Heart right ventricle (tissue), 16 donors: ENCODE data around the gene CD48. TPM values are rescaled to one million over a fixed set of nuclear protein-coding genes. Genes with fewer than 3 reads are reported as not detected.

Experiments used
- ATAC-seq, 8 donors: fragments of 200-7000 bp; cut with Tn5 transposase; one replicate each; pipeline ENCODE4 v1.9.1; 2020; ENCODE audit warnings: mild to moderate bottlenecking in 8 of 8, moderate library complexity in 8 of 8, moderate number of reproducible peaks in 1 of 8
- DNase-seq, 2 donors: peaks; one replicate each; pipeline ENCODE4 v3.0.0-alpha.2; 2020
- H3K27ac ChIP-seq, 10 donors: fragments of 200-600 bp; sonication (generic) in 2 of 10; one replicate each; pipeline versions ENCODE4 v1.5.0 to v1.8.0; 2020 to 2022; ENCODE audit warnings: mild to moderate bottlenecking in 3 of 10
- H3K27me3 ChIP-seq, 7 donors: fragments of 200-600 bp; one replicate each; pipeline ENCODE4 v1.8.0; 2021 to 2022; ENCODE audit warnings: mild to moderate bottlenecking in 2 of 7
- H3K36me3 ChIP-seq, 9 donors: fragments of 200-600 bp; sonication (generic) in 1 of 9; one replicate each; pipeline versions ENCODE4 v1.5.0 to v1.8.0; 2020 to 2022; ENCODE audit warnings: mild to moderate bottlenecking in 2 of 9
- H3K4me1 ChIP-seq, 9 donors: fragments of 200-600 bp; sonication (generic) in 1 of 9; one replicate each; pipeline versions ENCODE4 v1.5.0 to v1.8.0; 2020 to 2022; ENCODE audit warnings: mild to moderate bottlenecking in 4 of 9
- H3K4me3 ChIP-seq, 10 donors: fragments of 200-600 bp; sonication (generic) in 2 of 10; one replicate each; pipeline versions ENCODE4 v1.5.0 to v1.8.0; 2020 to 2022; ENCODE audit warnings: mild to moderate bottlenecking in 7 of 10, moderate library complexity in 2 of 10
- H3K9me3 ChIP-seq, 11 donors: fragments of 200-600 bp in 10 of 11; sonication (generic) in 2 of 11; one replicate each; pipeline versions ENCODE4 v1.5.0 to v1.8.0; 2013 to 2022; ENCODE audit warnings: mild to moderate bottlenecking in 2 of 11, control low read depth in 1 of 11, moderate library complexity in 1 of 11
- CTCF ChIP-seq, 9 donors: fragments of 200-600 bp; sonication (generic) in 2 of 9; IDR thresholded peaks; one replicate each; pipeline versions ENCODE4 v1.5.0 to v1.8.0; 2021 to 2022; ENCODE audit warnings: antibody characterized with exemption in 9 of 9, mild to moderate bottlenecking in 5 of 9, moderate library complexity in 1 of 9
- WGBS, 2 donors: extraction: QIAGEN DNeasy Blood & Tissue Kit; methylation state at CpG; one replicate each; pipeline ENCODE4 v1.1.7; 2013; ENCODE audit warnings: inconsistent platforms in 1 of 2; 5-methylcytosine and 5-hydroxymethylcytosine counted together
- intact Hi-C, 10 donors: fragments of 100-400 bp; cut with DNase I; formaldehyde crosslinking; loops; one replicate each; pipeline versions ENCODE4 v1.11.1 to v1.14.2; 2022
- polyA plus RNA-seq, 2 donors: library from polyadenylated mRNA; stranded (reverse); fragments of 200-250 nt; gene quantifications; one replicate each; pipeline ENCODE4 v1.2.3, GENCODE V29; 2013
- total RNA-seq, 10 donors: library from RNA; stranded (reverse); fragmentation: NEBNext Ultra II Directional in 3 of 10; extraction: Animal tissue kit (Norgen Biotek cat#: 25700) in 3 of 10; gene quantifications; one replicate each; pipeline versions ENCODE4 v1.2.1 to v1.2.4, GENCODE V29; 2021 to 2023
- donor health status: Arrhythmogenic right ventricular cardiomyopathy.
- donor health status: ischemic (EF 13 %, LVEDD 7.1; RV severe dilation, severe dysfunction).
- donor health status: healthy with polysubstance abuse.
- donor health status: DM: no; HTN: yes; CAD: no.
- donor health status: DM: no; HTN: no; CAD: no.
- donor health status: ischemic (EF 25% LVEDD 6.9; RV normal size, moderate dysfunction).
- donor health status: ischemic (EF 25% LVEDD 5.7; RV mildly dilated, moderate dysfunction).
- donor health status: healthy.
- donor health status: DM: yes; HTN: yes; CAD: no.
- donor health status: Ischemic cardiomyopathy.
- donor health status: ischemic (EF 35%, LVEDD 5.7; RV mildly dilated, moderate dysfunction).
- donor health status: nonischemic (EF 11% LVEDD 7.7; RV severe dilation, severe dysfunction).
- donor health status: DM: yes; HTN: yes; CAD: no.
- donor health status: PGD.
- donor health status: ischemic (EF 29% LVEDD 5.4; RV normal size, mild dysfunction).
- donor health status: nonischemic (EF 23%, LVEDD 6.1; RV moderate dilation, normal function).

Gene CD48
- total and polyA plus RNA-seq, 12 donors: 0.40 to 20.9 (median 0.96) TPM

GRCh38 chr1:160669802-160670201 lies 41.8 kb downstream of the CD48 start:
- no peak overlapping the region for H3K27ac ChIP-seq
- peaks cover 0 to 7% (median 0%) of the 10 kb centered on the region in 7 donors for H3K27me3 ChIP-seq
- intact Hi-C loops: loop anchor here in 4 of 10 donors (10.0 kb wide), 2 partner anchors 165 to 285 kb away; partner anchors contain the start of gene ITLN2 (in 3 of the 4)
- H3K4me3 ChIP-seq: no peak overlapping the region
- no peak for DNase-seq
- no peaks in the 10 kb centered on the region for H3K36me3 ChIP-seq
- TF ChIP-seq CTCF (IDR thresholded peaks at IDR 0.05): no peak
- H3K4me1 ChIP-seq: peaks cover 0 to 58% (median 16%) of the 10 kb centered on the region in 9 donors
- WGBS, 2 donors: 95 to 97% methylated on average over 20 of the region's 20 CpGs
- no peak for ATAC-seq
- H3K9me3 ChIP-seq: peaks cover 0 to 14% (median 9%) of the 10 kb centered on the region in 11 donors

- DNase-seq (no peak), ATAC-seq (no peak)
- intact Hi-C loops: no loop called here
- Histone ChIP-seq H3K4me3 (no peak overlapping the region), H3K27ac (no peak overlapping the region), H3K36me3 (no peaks in the 10 kb centered on the region), H3K27me3 (peaks cover 0 to 2% (median 0%) of the 10 kb centered on the region in 7 donors), H3K4me1 (peaks cover 0 to 61% (median 16%) of the 10 kb centered on the region in 9 donors), H3K9me3 (peaks cover 0 to 14% (median 9%) of the 10 kb centered on the region in 11 donors)
- TF ChIP-seq CTCF (IDR thresholded peaks at IDR 0.05): no peak
These were observed 42.3 kb downstream of the CD48 start for GRCh38 chr1:160669276-160669675.

- Histone ChIP-seq H3K9me3 (peaks cover 0 to 14% (median 9%) of the 10 kb centered on the region in 11 donors), H3K27me3 (no peaks in the 10 kb centered on the region), H3K4me3 (no peak overlapping the region), H3K36me3 (no peaks in the 10 kb centered on the region), H3K4me1 (peaks cover 0 to 61% (median 16%) of the 10 kb centered on the region in 9 donors), H3K27ac (peak overlapping the region in 1 of 10 donors; percentile 93)
- WGBS, 2 donors: 90 to 91% methylated on average over 2 of the region's 2 CpGs
- no peak for TF ChIP-seq CTCF (IDR thresholded peaks at IDR 0.05)
- intact Hi-C loops: no loop called here
- ATAC-seq (no peak), DNase-seq (no peak)
These were observed 43.7 kb downstream of the CD48 start for GRCh38 chr1:160667896-160668295.

GRCh38 chr1:160666079-160666442 lies 45.6 kb downstream of the CD48 start:
- DNase-seq (no peak), ATAC-seq (peak in 3 of 8 donors; percentile 24 to 56 (median 29))
- Histone ChIP-seq H3K9me3 (peaks cover 0 to 14% (median 9%) of the 10 kb centered on the region in 11 donors), H3K27ac (peak overlapping the region in 9 of 10 donors; percentile 43 to 93 (median 78)), H3K27me3 (no peaks in the 10 kb centered on the region), H3K36me3 (no peaks in the 10 kb centered on the region), H3K4me1 (peaks cover 0 to 57% (median 16%) of the 10 kb centered on the region in 9 donors), H3K4me3 (no peak overlapping the region)
- TF ChIP-seq CTCF (IDR thresholded peaks at IDR 0.05): no peak
- intact Hi-C loops: no loop called here
- 41 to 46% methylated on average over 3 of the region's 3 CpGs for WGBS, 2 donors
